ENCODE measurements around the gene SP1. TPM values are rescaled to one million over a fixed set of nuclear protein-coding genes. Genes with fewer than 3 reads are reported as not detected.

SP1 gene
- total and polyA plus RNA-seq, 2 experiments from 2014 or later, result 11.1 to 68.4 TPM

GRCh38 chr12:53462935-53463334, 83.0 kb downstream of the SP1 start:
- Histone ChIP-seq H3K27ac (ENCODE audit: low read depth) (no peak overlapping the region), H3F3A (replicated peaks; ENCODE audit: low read depth) (peaks cover 66% of the 10 kb centered on the region), H4K20me1 (replicated peaks; ENCODE audit: insufficient read depth) (peaks cover 89% of the 10 kb centered on the region), H3K36me3 (ENCODE audit: insufficient read depth) (peaks cover 97% of the 10 kb centered on the region), H3K4me1 (ENCODE audit: insufficient read depth) (peaks cover 11% of the 10 kb centered on the region; the same call in 1 of the 2 replicates), H3K79me2 (replicated peaks; ENCODE audit: insufficient read depth) (peaks cover 95% of the 10 kb centered on the region), H3K27me3 (ENCODE audit: insufficient read depth) (no peaks in the 10 kb centered on the region), H3K4me2 (no peak overlapping the region), H2AFZ (no peak overlapping the region), H3K9me2 (ENCODE audit: insufficient read depth) (no peaks in the 10 kb centered on the region), H3K4me3 (no peak overlapping the region)
- Mint-ChIP-seq H3K9me3 (no peaks in the 10 kb centered on the region), H3K27ac (no peak overlapping the region), H3K27me3 (ENCODE audit: insufficient read depth, low read depth, poor library complexity) (peaks cover 8% of the 10 kb centered on the region), H3K4me1 (peaks cover 52% of the 10 kb centered on the region), H3K36me3 (ENCODE audit: low read depth) (peaks cover 100% of the 10 kb centered on the region), H3K4me3 (no peak overlapping the region)
- no peak for DNase-seq (ENCODE audit: low spot score)
- no peak for TF ChIP-seq STAT1 (IDR thresholded peaks at IDR 0.05; ENCODE audit: unreplicated experiment)
- no peak for TF ChIP-seq EZH2 (IDR thresholded peaks at IDR 0.05; ENCODE audit: low read depth, unreplicated experiment)
- no peak for TF ChIP-seq ZNF114 (CRISPR knock-in tag; IDR thresholded peaks at IDR 0.05)
- no peak for TF ChIP-seq EZH2phosphoT487 (IDR thresholded peaks at IDR 0.05; ENCODE audit: unreplicated experiment)
- TF ChIP-seq ETS1 (IDR thresholded peaks at IDR 0.05), result no peak
- no peak; the same call in 1 of the 2 replicates for TF ChIP-seq POLR2AphosphoS5 (IDR thresholded peaks at IDR 0.05; ENCODE audit: low read depth)
- no peak for TF ChIP-seq JUNB (IDR thresholded peaks at IDR 0.05; ENCODE audit: unreplicated experiment)
- no peak for TF ChIP-seq NANOG (IDR thresholded peaks at IDR 0.05; ENCODE audit: borderline replicate concordance)
- no peak for TF ChIP-seq ZNF331 (CRISPR knock-in tag; IDR thresholded peaks at IDR 0.05; ENCODE audit: low read depth)
- no peak for TF ChIP-seq ZNF462 (CRISPR knock-in tag; IDR thresholded peaks at IDR 0.05)
- TF ChIP-seq CTCF (conservative IDR thresholded peaks at IDR 0.05; ENCODE audit: low read depth in 2 of 2), result no peak
- no peak for TF ChIP-seq REST (IDR thresholded peaks at IDR 0.05; ENCODE audit: unreplicated experiment)
- no peak for TF ChIP-seq CREB1 (CRISPR knock-in tag; IDR thresholded peaks at IDR 0.05; ENCODE audit: low read depth)
- no peak for ATAC-seq

Data from GM23338 (cell line).